ENCODE data around the gene LPP. TPM values are rescaled to one million over a fixed set of nuclear protein-coding genes. Genes with fewer than 3 reads are reported as not detected.

LPP gene
- total RNA-seq, 4 donors from 2014 or later: 207 to 592 (median 406) TPM

- no peak for DNase-seq
- 53 to 56% methylated on average over 3 of the region's 3 CpGs for WGBS, 2 donors (ENCODE audit: low coverage in 1 of 2)
- in situ Hi-C loops (cut with MboI; ENCODE audit: low pct_ligation_motif_present in 1 of 4, low pct_unique_long_range_greater_than_20kb in 1 of 4, low sequenced_read_pairs in 3 of 4) (no loop called here), intact Hi-C loops (cut with DNase I; ENCODE audit: low total_unique reads) (no loop called here)
- peaks cover 13% of the 10 kb centered on the region in 2 donors for H3K9me3 ChIP-seq
- TF ChIP-seq, protein P1, sequence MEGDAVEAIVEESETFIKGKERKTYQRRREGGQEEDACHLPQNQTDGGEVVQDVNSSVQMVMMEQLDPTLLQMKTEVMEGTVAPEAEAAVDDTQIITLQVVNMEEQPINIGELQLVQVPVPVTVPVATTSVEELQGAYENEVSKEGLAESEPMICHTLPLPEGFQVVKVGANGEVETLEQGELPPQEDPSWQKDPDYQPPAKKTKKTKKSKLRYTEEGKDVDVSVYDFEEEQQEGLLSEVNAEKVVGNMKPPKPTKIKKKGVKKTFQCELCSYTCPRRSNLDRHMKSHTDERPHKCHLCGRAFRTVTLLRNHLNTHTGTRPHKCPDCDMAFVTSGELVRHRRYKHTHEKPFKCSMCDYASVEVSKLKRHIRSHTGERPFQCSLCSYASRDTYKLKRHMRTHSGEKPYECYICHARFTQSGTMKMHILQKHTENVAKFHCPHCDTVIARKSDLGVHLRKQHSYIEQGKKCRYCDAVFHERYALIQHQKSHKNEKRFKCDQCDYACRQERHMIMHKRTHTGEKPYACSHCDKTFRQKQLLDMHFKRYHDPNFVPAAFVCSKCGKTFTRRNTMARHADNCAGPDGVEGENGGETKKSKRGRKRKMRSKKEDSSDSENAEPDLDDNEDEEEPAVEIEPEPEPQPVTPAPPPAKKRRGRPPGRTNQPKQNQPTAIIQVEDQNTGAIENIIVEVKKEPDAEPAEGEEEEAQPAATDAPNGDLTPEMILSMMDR (IDR thresholded peaks at IDR 0.05): no peak
- TF ChIP-seq POLR2AphosphoS5 (IDR thresholded peaks at IDR 0.05) (no peak), POLR2A (IDR thresholded peaks at IDR 0.05) (no peak), EP300 (IDR thresholded peaks at IDR 0.05; ENCODE audit: low read depth) (no peak)
- H3K36me3 ChIP-seq: no peaks in the 10 kb centered on the region
- H3K27ac ChIP-seq: no peak overlapping the region
- peaks cover 0 to 20% (median 8%) of the 10 kb centered on the region in 4 donors for H3K4me1 ChIP-seq
- no peak overlapping the region for H3K4me3 ChIP-seq
- H3K27me3 ChIP-seq: no peaks in the 10 kb centered on the region
Measured at GRCh38 chr3:188505151-188505550, 351.2 kb downstream of the LPP start.

GRCh38 chr3:188505911-188506310, 352.0 kb downstream of the LPP start:
- intact Hi-C loops (cut with DNase I; ENCODE audit: low total_unique reads): no loop called here
- in situ Hi-C loops (cut with MboI; ENCODE audit: low pct_ligation_motif_present in 1 of 4, low pct_unique_long_range_greater_than_20kb in 1 of 4, low sequenced_read_pairs in 3 of 4): no loop called here
- peaks cover 0 to 26% (median 8%) of the 10 kb centered on the region in 4 donors for H3K4me1 ChIP-seq
- no peaks in the 10 kb centered on the region for H3K36me3 ChIP-seq
- TF ChIP-seq POLR2A (IDR thresholded peaks at IDR 0.05): no peak
- TF ChIP-seq POLR2AphosphoS5 (IDR thresholded peaks at IDR 0.05): no peak
- TF ChIP-seq, protein P1 (IDR thresholded peaks at IDR 0.05): no peak
- TF ChIP-seq EP300 (IDR thresholded peaks at IDR 0.05; ENCODE audit: low read depth): no peak
- no peaks in the 10 kb centered on the region for H3K27me3 ChIP-seq
- no peak overlapping the region for H3K27ac ChIP-seq
- peaks cover 13% of the 10 kb centered on the region in 2 donors for H3K9me3 ChIP-seq
- DNase-seq: no peak
- H3K4me3 ChIP-seq: no peak overlapping the region
- 85 to 93% methylated on average over 2 of the region's 2 CpGs for WGBS, 2 donors (ENCODE audit: low coverage in 1 of 2)

DNA sequence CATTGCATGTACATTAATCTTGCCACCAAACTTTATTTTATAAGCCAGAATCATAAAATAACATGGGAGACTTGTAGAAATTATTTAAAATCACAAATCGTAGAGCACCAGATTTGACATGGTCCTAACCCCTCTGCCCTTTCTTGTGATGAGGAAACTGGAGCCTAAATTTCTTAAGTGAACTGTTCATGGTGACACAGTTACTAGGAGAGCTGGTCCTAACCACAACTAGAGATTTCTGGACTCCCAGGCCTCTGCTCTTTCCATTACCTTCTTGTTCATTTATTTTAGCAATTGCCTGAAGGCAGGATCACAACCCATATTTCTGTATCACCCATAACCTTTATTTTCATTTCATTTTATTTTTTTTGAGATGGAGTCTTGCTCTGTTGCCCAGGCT, 352.5 kb downstream of the LPP start:
- peaks cover 0 to 26% (median 8%) of the 10 kb centered on the region in 4 donors for H3K4me1 ChIP-seq
- TF ChIP-seq POLR2A (IDR thresholded peaks at IDR 0.05) (no peak), POLR2AphosphoS5 (IDR thresholded peaks at IDR 0.05) (no peak), EP300 (IDR thresholded peaks at IDR 0.05; ENCODE audit: low read depth) (no peak)
- TF ChIP-seq, protein P1 (IDR thresholded peaks at IDR 0.05): no peak
- no peaks in the 10 kb centered on the region for H3K36me3 ChIP-seq
- in situ Hi-C loops (cut with MboI; ENCODE audit: low pct_ligation_motif_present in 1 of 4, low pct_unique_long_range_greater_than_20kb in 1 of 4, low sequenced_read_pairs in 3 of 4) (no loop called here), intact Hi-C loops (cut with DNase I; ENCODE audit: low total_unique reads) (no loop called here)
- H3K4me3 ChIP-seq: no peak overlapping the region
- H3K9me3 ChIP-seq: peaks cover 13% of the 10 kb centered on the region in 2 donors
- 86 to 89% methylated on average over 1 of the region's 1 CpG for WGBS, 2 donors (ENCODE audit: low coverage in 1 of 2)
- H3K27ac ChIP-seq: no peak overlapping the region
- DNase-seq: no peak
- no peaks in the 10 kb centered on the region for H3K27me3 ChIP-seq

DNA sequence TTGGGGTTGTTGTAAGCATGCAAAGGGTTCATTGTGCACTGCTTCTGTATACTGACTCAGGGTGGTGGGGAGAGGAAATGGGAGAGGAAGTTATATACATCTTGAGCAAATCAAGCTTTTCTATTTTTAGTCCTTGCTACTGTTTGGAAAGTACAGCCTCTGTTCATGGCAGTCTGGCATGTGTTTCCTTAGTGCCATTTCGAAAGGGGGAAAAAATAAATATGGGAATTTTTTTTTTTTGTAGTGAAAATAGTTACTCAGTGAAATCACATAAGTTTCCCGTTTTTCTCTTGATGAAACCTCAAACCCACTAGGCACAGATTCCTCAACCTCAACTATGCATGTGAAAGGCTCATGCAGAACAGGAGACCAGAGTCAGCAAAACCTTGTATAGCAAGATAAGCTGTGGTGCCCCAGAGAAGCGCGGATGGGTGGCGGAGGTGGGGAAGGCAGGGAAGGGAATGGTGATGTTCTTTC, 353.3 kb downstream of the LPP start:
- peaks cover 10 to 13% of the 10 kb centered on the region in 2 donors for H3K9me3 ChIP-seq
- DNase-seq: no peak
- TF ChIP-seq, protein P1 (IDR thresholded peaks at IDR 0.05): no peak
- TF ChIP-seq EP300 (IDR thresholded peaks at IDR 0.05; ENCODE audit: low read depth): no peak
- TF ChIP-seq POLR2A (IDR thresholded peaks at IDR 0.05): no peak
- TF ChIP-seq POLR2AphosphoS5 (IDR thresholded peaks at IDR 0.05): no peak
- WGBS, 2 donors (ENCODE audit: low coverage in 1 of 2): 37 to 53% methylated on average over 2 to 5 of the region's 5 CpGs
- H3K4me1 ChIP-seq: peaks cover 0 to 26% (median 8%) of the 10 kb centered on the region in 4 donors
- H3K36me3 ChIP-seq: no peaks in the 10 kb centered on the region
- H3K27me3 ChIP-seq: no peaks in the 10 kb centered on the region
- H3K27ac ChIP-seq: peak overlapping the region in 2 of 4 donors; percentile 4 to 22
- intact Hi-C loops (cut with DNase I; ENCODE audit: low total_unique reads) (no loop called here), in situ Hi-C loops (cut with MboI; ENCODE audit: low pct_ligation_motif_present in 1 of 4, low pct_unique_long_range_greater_than_20kb in 1 of 4, low sequenced_read_pairs in 3 of 4) (no loop called here)
- no peak overlapping the region for H3K4me3 ChIP-seq
